Measurements from ENCODE around the gene OARD1. TPM values are rescaled to one million over a fixed set of nuclear protein-coding genes. Genes with fewer than 3 reads are reported as not detected.

Gene OARD1
- total and polyA plus RNA-seq, 2 of the 8 experiments (the other 6 are each of a cell fraction or from before 2014, with no cell fraction given): 16.8 to 35.8 TPM

- no peak overlapping the region for H3K4me3 ChIP-seq (ENCODE audit: extremely low read depth in 1 of 4, insufficient read depth in 2 of 4, low read depth in 3 of 4, low read length in 4 of 4)
- H3K9me3 ChIP-seq (ENCODE audit: insufficient read depth in 2 of 2, low read depth in 1 of 2, low read length in 1 of 2): no peaks in the 10 kb centered on the region
- H4K8ac ChIP-seq (ENCODE audit: extremely low read depth, insufficient read depth, low read length): no peak overlapping the region
- H3K23ac ChIP-seq (ENCODE audit: insufficient read length): no peak overlapping the region
- no peaks in the 10 kb centered on the region for H3K27me3 ChIP-seq (replicated peaks in 1 of 4; ENCODE audit: control insufficient read depth in 3 of 4, extremely low read depth in 1 of 4, insufficient read depth in 3 of 4, low read length in 3 of 4)
- no peak overlapping the region for H3K56ac ChIP-seq (replicated peaks; ENCODE audit: insufficient read length, low read depth, low read length)
- H3K9ac ChIP-seq (replicated peaks in 1 of 4; ENCODE audit: extremely low read depth in 1 of 4, low read depth in 3 of 4, low read length in 3 of 4): no peak overlapping the region
- H3K14ac ChIP-seq (ENCODE audit: insufficient read length): no peak overlapping the region
- no peaks in the 10 kb centered on the region for H3K79me1 ChIP-seq (ENCODE audit: low read depth, low read length)
- ChIA-PET POLR2A (ENCODE audit: partially characterized antibody) (no interaction called here), CTCF (ENCODE audit: partially characterized antibody) (interaction anchor here (0.8 to 6.0 kb wide), 16 partner anchors 9 to 172 kb away, joined by 3 to 80 read pairs (median 10); partner anchors contain the start of gene APOBEC2)
- H2BK12ac ChIP-seq (ENCODE audit: low read depth, low read length): no peak overlapping the region
- FAIRE-seq: no peak
- H3K27ac ChIP-seq (ENCODE audit: low read depth, low read length): no peak overlapping the region
- H2BK15ac ChIP-seq (ENCODE audit: low read length): no peak overlapping the region
- H3K18ac ChIP-seq (ENCODE audit: extremely low read depth, low read length): no peak overlapping the region
- H2AK5ac ChIP-seq (ENCODE audit: low read depth, low read length): no peak overlapping the region
- no peaks in the 10 kb centered on the region for H4K20me1 ChIP-seq (replicated peaks in 1 of 2; ENCODE audit: control insufficient read depth in 1 of 2, insufficient read depth in 2 of 2, low read length in 2 of 2)
- no peak overlapping the region for H2AFZ ChIP-seq (ENCODE audit: low read length)
- H3K4ac ChIP-seq (replicated peaks; ENCODE audit: insufficient read length, low read depth, low read length): no peak overlapping the region
- no peaks in the 10 kb centered on the region for H3K23me2 ChIP-seq (ENCODE audit: low read depth, low read length)
- no peak overlapping the region for H4K91ac ChIP-seq (replicated peaks; ENCODE audit: insufficient read length, low read length)
- 78% methylated on average over 1 of the region's 1 CpG; no CpG with 5 or more reads in 1 of the 2 experiments for WGBS, 2 experiments (ENCODE audit: extremely low coverage in 1 of 2, insufficient coverage in 1 of 2, insufficient read length in 1 of 2, insufficient replicate concordance in 2 of 2, low coverage in 1 of 2, low lambda C conversion rate in 2 of 2, missing lambda C conversion rate in 1 of 2)
- H2BK120ac ChIP-seq (replicated peaks; ENCODE audit: low read depth, low read length): no peak overlapping the region
- peaks cover 0 to 4% (median 3%) of the 10 kb centered on the region in 4 experiments; a peak in 6 of 7 replicates for H3K4me1 ChIP-seq (replicated peaks in 1 of 4; ENCODE audit: control insufficient read depth in 3 of 4, insufficient read depth in 4 of 4, low read length in 3 of 4)
- DNase-seq (ENCODE audit: low read depth in 1 of 2, low spot score in 2 of 2): no peak
- H3K4me2 ChIP-seq (ENCODE audit: insufficient read depth in 1 of 2, low read depth in 2 of 2, low read length in 2 of 2): no peak overlapping the region
- no peak overlapping the region for H4K5ac ChIP-seq (ENCODE audit: insufficient read length, low read depth, low read length)
- TF ChIP-seq TBP (IDR thresholded peaks at IDR 0.05; ENCODE audit: low read depth, low read length) (no peak), HDAC2 (IDR thresholded peaks at IDR 0.05; ENCODE audit: borderline replicate concordance in 1 of 2, low read depth in 2 of 2, low read length in 2 of 2) (no peak), ZNF274 (IDR thresholded peaks at IDR 0.05; ENCODE audit: borderline replicate concordance, extremely low read depth, low read length) (no peak), ASH2L (IDR thresholded peaks at IDR 0.05; ENCODE audit: low read length) (no peak), TAF7 (optimal IDR thresholded peaks at IDR 0.05; ENCODE audit: borderline replicate concordance, low read depth, low read length) (no peak), JUND (IDR thresholded peaks at IDR 0.05; ENCODE audit: low read length) (no peak), SP4 (IDR thresholded peaks at IDR 0.05; ENCODE audit: low read length) (no peak), POU5F1 (IDR thresholded peaks at IDR 0.05; ENCODE audit: low read depth, low read length) (no peak), TAF1 (IDR thresholded peaks at IDR 0.05; ENCODE audit: low read depth, low read length) (no peak), MAX (IDR thresholded peaks at IDR 0.05) (no peak), CTCF (IDR thresholded peaks at IDR 0.05; ENCODE audit: control extremely low read depth in 1 of 3, insufficient read depth in 1 of 3, low read depth in 1 of 3, low read length in 3 of 3) (no peak)
- H3K36me3 ChIP-seq (ENCODE audit: control insufficient read depth in 2 of 4, insufficient read depth in 4 of 4, low read length in 3 of 4): no peaks in the 10 kb centered on the region
- no peaks in the 10 kb centered on the region for H3K79me2 ChIP-seq (ENCODE audit: control insufficient read depth in 1 of 2, insufficient read depth in 2 of 2, low read length in 2 of 2)
- H2BK20ac ChIP-seq (ENCODE audit: low read length): no peak overlapping the region
- no peak overlapping the region for H2BK5ac ChIP-seq (ENCODE audit: low read depth, low read length)
Measured at GRCh38 chr6:41040940-41041536, 31.1 kb downstream of the OARD1 start.
